Esophagus muscularis mucosa (tissue), 3 donors: Measurements from ENCODE around the gene GRPEL2.

ENCODE experiments used
- CTCF ChIP-seq, 3 experiments: fragments of 200-600 bp in 2 of 3; fragments of 450-650 bp in 1 of 3; sonication (generic) in 2 of 3; IDR thresholded peaks; one replicate each; pipeline ENCODE4 v1.5.1; 2017 to 2019; ENCODE audit warnings: antibody characterized with exemption in 3 of 3, mild to moderate bottlenecking in 2 of 3, moderate library complexity in 1 of 3
- POLR2AphosphoS5 ChIP-seq, 2 donors: sonication (generic); formaldehyde crosslinking; IDR thresholded peaks; one replicate each; pipeline ENCODE4 v1.6.1; 2017; ENCODE audit warnings: antibody characterized with exemption in 2 of 2

- TF ChIP-seq POLR2AphosphoS5 (IDR thresholded peaks at IDR 0.05) (peak in 1 of 2 donors; percentile 19), CTCF (IDR thresholded peaks at IDR 0.05) (no peak)
Observed at GRCh38 chr5:149400304-149400703, 55.0 kb downstream of the GRPEL2 start.
